ENCODE data around the gene CCSER1. TPM values are rescaled to one million over a fixed set of nuclear protein-coding genes. Genes with fewer than 3 reads are reported as not detected.

The CCSER1 gene
- total RNA-seq, 2 experiments from 2014 or later: not detected

GRCh38 chr4:90960433-90960832 is 833.2 kb downstream of the CCSER1 start:
- Histone ChIP-seq H3K9me3 (ENCODE audit: low read length) (no peaks in the 10 kb centered on the region), H3K9me2 (ENCODE audit: insufficient read depth, low read length) (no peaks in the 10 kb centered on the region), H4K20me1 (ENCODE audit: insufficient read depth, low read length) (no peaks in the 10 kb centered on the region), H3K36me3 (ENCODE audit: insufficient read depth, low read length) (no peaks in the 10 kb centered on the region), H2AFZ (ENCODE audit: low read length) (no peak overlapping the region), H3K79me2 (ENCODE audit: insufficient read depth, low read depth, low read length) (no peaks in the 10 kb centered on the region), H3K27ac (ENCODE audit: low read depth, low read length, poor library complexity, severe bottlenecking) (no peak overlapping the region), H3K4me2 (ENCODE audit: low read length) (no peak overlapping the region), H3K4me3 (ENCODE audit: low read depth, low read length, poor library complexity, severe bottlenecking) (no peak overlapping the region), H3K4me1 (ENCODE audit: insufficient read depth, low read length, poor library complexity, severe bottlenecking) (no peaks in the 10 kb centered on the region)
- no peak for DNase-seq (ENCODE audit: low spot score)
- CTCF ChIA-PET (ENCODE audit: unreplicated experiment): no interaction called here
- POLR2A ChIA-PET: interaction anchor here (1.3 kb wide), 1 partner anchor 21 kb away, joined by 3 read pairs; no protein-coding TSS in a partner anchor
- no peak for TF ChIP-seq CTCF (conservative IDR thresholded peaks at IDR 0.05; ENCODE audit: low read length)
- TF ChIP-seq EZH2phosphoT487 (IDR thresholded peaks at IDR 0.05; ENCODE audit: borderline replicate concordance, low read depth, low read length): no peak
- no TSS peak for BruUV-seq (replicated peaks)
- intact Hi-C loops (cut with micrococcal nuclease; ENCODE audit: unreplicated experiment): no loop called here

GRCh38 chr4:90960840-90961239 is 833.6 kb downstream of the CCSER1 start:
- Histone ChIP-seq H3K79me2 (ENCODE audit: insufficient read depth, low read depth, low read length) (no peaks in the 10 kb centered on the region), H3K9me2 (ENCODE audit: insufficient read depth, low read length) (no peaks in the 10 kb centered on the region), H4K20me1 (ENCODE audit: insufficient read depth, low read length) (no peaks in the 10 kb centered on the region), H3K4me2 (ENCODE audit: low read length) (no peak overlapping the region), H3K4me3 (ENCODE audit: low read depth, low read length, poor library complexity, severe bottlenecking) (no peak overlapping the region), H3K4me1 (ENCODE audit: insufficient read depth, low read length, poor library complexity, severe bottlenecking) (no peaks in the 10 kb centered on the region), H3K27ac (ENCODE audit: low read depth, low read length, poor library complexity, severe bottlenecking) (no peak overlapping the region), H3K9me3 (ENCODE audit: low read length) (no peaks in the 10 kb centered on the region), H3K36me3 (ENCODE audit: insufficient read depth, low read length) (no peaks in the 10 kb centered on the region), H2AFZ (ENCODE audit: low read length) (no peak overlapping the region)
- ChIA-PET POLR2A (interaction anchor here (1.3 kb wide), 1 partner anchor 21 kb away, joined by 3 read pairs; no protein-coding TSS in a partner anchor), CTCF (ENCODE audit: unreplicated experiment) (no interaction called here)
- no TSS peak for BruUV-seq (replicated peaks)
- DNase-seq (ENCODE audit: low spot score): no peak
- TF ChIP-seq CTCF (conservative IDR thresholded peaks at IDR 0.05; ENCODE audit: low read length): no peak
- TF ChIP-seq EZH2phosphoT487 (IDR thresholded peaks at IDR 0.05; ENCODE audit: borderline replicate concordance, low read depth, low read length): no peak
- intact Hi-C loops (cut with micrococcal nuclease; ENCODE audit: unreplicated experiment): no loop called here

- Histone ChIP-seq H3K4me2 (ENCODE audit: low read length) (no peak overlapping the region), H3K79me2 (ENCODE audit: insufficient read depth, low read depth, low read length) (no peaks in the 10 kb centered on the region), H3K9me3 (ENCODE audit: low read length) (no peaks in the 10 kb centered on the region), H3K27ac (ENCODE audit: low read depth, low read length, poor library complexity, severe bottlenecking) (no peak overlapping the region), H3K9me2 (ENCODE audit: insufficient read depth, low read length) (no peaks in the 10 kb centered on the region), H3K4me3 (ENCODE audit: low read depth, low read length, poor library complexity, severe bottlenecking) (no peak overlapping the region), H3K36me3 (ENCODE audit: insufficient read depth, low read length) (no peaks in the 10 kb centered on the region), H3K4me1 (ENCODE audit: insufficient read depth, low read length, poor library complexity, severe bottlenecking) (no peaks in the 10 kb centered on the region), H4K20me1 (ENCODE audit: insufficient read depth, low read length) (no peaks in the 10 kb centered on the region), H2AFZ (ENCODE audit: low read length) (no peak overlapping the region)
- ChIA-PET CTCF (ENCODE audit: unreplicated experiment) (no interaction called here), POLR2A (no interaction called here)
- no peak for DNase-seq (ENCODE audit: low spot score)
- intact Hi-C loops (cut with micrococcal nuclease; ENCODE audit: unreplicated experiment): no loop called here
- no TSS peak for BruUV-seq (replicated peaks)
- no peak for TF ChIP-seq CTCF (conservative IDR thresholded peaks at IDR 0.05; ENCODE audit: low read length)
- TF ChIP-seq EZH2phosphoT487 (IDR thresholded peaks at IDR 0.05; ENCODE audit: borderline replicate concordance, low read depth, low read length): no peak
Measured at GRCh38 chr4:90970021-90970420, 842.8 kb downstream of the CCSER1 start.
